HTR-8/SVneo (cell line): Measurements from ENCODE around the gene KRT71.
A peak's percentile ranks its signal among the peaks of the same experiment; 100 is the strongest.
"Not testable (repeated sequence)": the region's sequence is repeated elsewhere in the genome, so short reads cannot be mapped to it uniquely, and the experiment has no call there.

Source experiments
- DNase-seq: peaks from one replicate; pipeline ENCODE4 v3.0.0; 2011; ENCODE audit warnings: low spot score, mixed read lengths; ENCODE audit not compliant: insufficient read length
- FAIRE-seq: peaks from 2 replicates; lab custom pipeline; 2011; peaks lifted over from hg19 to GRCh38; lab: Jason Lieb, UNC

KRT71 gene

GRCh38 chr12:52552681-52553195, at the start of gene KRT71:
KRT71 (minus strand) TSS chr12:52553145; CDS start chr12:52553077, 68 bp downstream.
- DNase-seq, result no peak
- FAIRE-seq, result no peak

GRCh38 chr12:52602552-52602951, 49.6 kb upstream of the KRT71 start:
- FAIRE-seq, result no peak
- DNase-seq, result no peak

- DNase-seq (no peak), FAIRE-seq (no peak)
Measured at GRCh38 chr12:52601671-52602070, 48.7 kb upstream of the KRT71 start.

DNA sequence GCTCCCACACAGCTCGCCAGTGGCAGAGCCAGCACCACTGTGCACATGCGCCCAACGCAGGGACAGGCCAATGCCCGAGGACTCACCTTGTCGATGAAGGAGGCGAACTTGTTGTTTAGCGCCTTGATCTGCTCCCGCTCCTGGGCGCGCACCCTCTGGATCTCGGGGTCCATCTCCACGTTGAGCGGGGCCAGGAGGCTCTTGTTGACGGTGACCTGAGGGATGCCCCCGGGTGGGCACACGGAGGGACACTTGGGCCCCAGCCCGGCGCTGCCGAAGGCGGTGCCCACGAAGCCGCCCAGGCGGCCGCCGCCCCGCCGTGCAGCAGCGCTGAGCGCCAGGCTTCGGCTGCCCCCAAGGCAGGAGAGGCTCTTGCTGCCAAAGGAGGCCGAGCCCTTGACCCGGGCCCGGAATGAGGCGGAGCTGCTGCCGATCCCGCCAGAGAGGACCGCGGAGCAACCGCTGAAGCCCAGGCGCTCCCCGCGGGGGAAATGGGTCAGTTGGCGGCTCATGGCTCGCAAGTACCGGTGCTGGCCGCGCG, 48.1 kb upstream of the KRT71 start, which contains the start of gene KRT72:
KRT72 (minus strand) TSS at position 523 of the 541 bp plus-strand sequence; CDS start at position 512, 11 bp downstream.
- no peak for DNase-seq
- no peak for FAIRE-seq

- no peak for DNase-seq
- FAIRE-seq, result no peak
Measured at GRCh38 chr12:52600475-52600874, 47.5 kb upstream of the KRT71 start.

DNA sequence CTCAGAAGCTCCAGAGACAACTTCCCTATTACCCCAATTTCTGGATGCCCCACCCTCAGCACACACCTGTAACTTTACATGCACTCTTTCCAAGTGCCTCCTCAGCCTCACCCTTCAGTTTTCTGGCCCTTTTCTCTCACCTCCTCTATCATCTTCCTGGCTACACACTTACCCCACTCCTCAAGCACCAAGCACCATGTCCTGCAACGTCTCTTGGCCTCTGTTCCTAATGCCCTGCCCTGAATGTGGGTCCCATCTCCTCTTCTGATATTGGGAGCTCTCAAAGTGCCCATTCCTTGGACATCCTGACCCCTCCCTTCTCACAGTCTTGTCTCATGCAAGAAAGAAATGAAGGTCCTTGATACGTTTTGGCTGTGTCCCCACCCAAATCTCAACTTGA, 47.1 kb upstream of the KRT71 start:
- DNase-seq, result no peak
- FAIRE-seq, result no peak

GRCh38 chr12:52598966-52599365, 46.0 kb upstream of the KRT71 start:
- DNase-seq, result no peak

GRCh38 chr12:52594237-52594636, 41.3 kb upstream of the KRT71 start:
- FAIRE-seq, DNase-seq: not testable (repeated sequence)

More at GRCh38 chr12:52598966-52599365, 46.0 kb upstream of the KRT71 start:
- no peak for FAIRE-seq

- FAIRE-seq, result no peak
- DNase-seq, result no peak
Measured at GRCh38 chr12:52591521-52591920, 38.6 kb upstream of the KRT71 start.

DNA sequence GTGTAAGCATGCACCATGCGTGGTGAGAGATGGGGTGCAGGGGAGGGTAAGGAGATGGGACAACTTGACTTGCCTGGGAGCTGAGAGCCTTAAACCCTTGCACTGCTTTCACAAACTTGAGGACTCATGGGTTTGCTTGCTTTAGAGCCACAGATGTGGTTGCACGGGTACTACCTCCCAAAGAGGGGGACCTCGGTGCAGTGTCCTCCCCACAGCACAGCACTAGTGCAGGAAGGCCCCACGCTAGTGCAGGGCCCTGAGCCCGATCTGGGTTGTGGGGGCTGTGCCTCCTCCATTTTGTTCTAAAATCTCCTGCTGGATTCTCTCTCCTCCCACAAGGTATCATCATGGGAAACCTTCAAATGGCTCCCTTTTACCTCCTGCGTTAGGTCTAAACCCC, 37.1 kb upstream of the KRT71 start:
- DNase-seq (no peak), FAIRE-seq (peak; percentile 48)

GRCh38 chr12:52587563-52587962, 34.6 kb upstream of the KRT71 start:
- no peak for DNase-seq
- no peak for FAIRE-seq

DNA sequence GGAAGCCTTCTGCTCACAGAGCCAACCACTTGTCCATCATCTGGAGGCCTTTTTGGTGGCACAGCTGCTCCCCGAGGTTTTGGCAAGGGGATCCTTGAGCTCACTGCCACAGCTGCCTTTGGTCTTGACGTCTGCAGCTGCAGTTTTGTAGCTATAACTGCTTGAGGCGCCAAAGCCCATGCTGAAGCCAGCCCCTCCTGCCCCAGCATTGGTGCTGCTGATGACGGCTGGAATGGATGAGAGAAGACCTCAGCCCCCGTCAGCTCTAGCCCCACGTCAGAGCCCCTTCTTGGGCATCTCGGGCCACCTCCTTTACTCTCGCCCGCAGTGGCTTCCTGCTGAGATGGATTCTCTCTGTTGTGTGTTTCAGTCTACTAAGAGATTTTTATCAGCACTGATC, 33.0 kb upstream of the KRT71 start:
- FAIRE-seq, result no peak
- DNase-seq, result no peak

GRCh38 chr12:52585066-52585465, 32.1 kb upstream of the KRT71 start:
- FAIRE-seq, result no peak
- DNase-seq, result no peak

DNA sequence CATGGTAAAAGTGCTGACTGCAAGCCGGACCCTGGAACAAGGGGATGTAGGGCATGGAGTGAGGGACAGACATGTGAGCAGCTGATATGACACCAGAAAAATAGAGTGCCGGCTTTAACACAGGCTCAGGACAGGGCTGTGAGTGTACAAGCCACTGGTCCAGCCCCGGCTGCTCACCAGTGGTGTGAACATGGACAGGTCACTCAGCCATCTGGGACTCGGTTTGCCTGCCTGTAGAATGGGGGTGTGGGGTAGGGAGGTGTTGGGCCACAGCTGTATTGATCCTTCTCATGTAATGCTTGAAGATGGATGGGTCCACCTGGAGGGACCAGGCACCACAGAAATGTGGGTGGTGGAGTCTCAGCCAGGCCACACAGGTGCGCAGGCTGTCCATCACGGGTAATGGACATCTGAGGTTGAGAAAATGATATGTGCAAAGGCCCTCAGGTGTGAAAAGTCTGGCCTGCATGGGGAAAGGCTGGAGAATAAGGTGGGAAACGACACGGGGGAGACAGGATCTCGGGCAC, 31.3 kb upstream of the KRT71 start:
- DNase-seq (no peak), FAIRE-seq (no peak)

GRCh38 chr12:52582971-52583456, 30.1 kb upstream of the KRT71 start:
- peak; percentile 86 for DNase-seq
- peak; percentile 89 for FAIRE-seq

GRCh38 chr12:52582486-52582885, 29.5 kb upstream of the KRT71 start:
- DNase-seq, result no peak
- no peak for FAIRE-seq

GRCh38 chr12:52581481-52581880, 28.5 kb upstream of the KRT71 start:
- FAIRE-seq, result no peak
- DNase-seq, result no peak

DNA sequence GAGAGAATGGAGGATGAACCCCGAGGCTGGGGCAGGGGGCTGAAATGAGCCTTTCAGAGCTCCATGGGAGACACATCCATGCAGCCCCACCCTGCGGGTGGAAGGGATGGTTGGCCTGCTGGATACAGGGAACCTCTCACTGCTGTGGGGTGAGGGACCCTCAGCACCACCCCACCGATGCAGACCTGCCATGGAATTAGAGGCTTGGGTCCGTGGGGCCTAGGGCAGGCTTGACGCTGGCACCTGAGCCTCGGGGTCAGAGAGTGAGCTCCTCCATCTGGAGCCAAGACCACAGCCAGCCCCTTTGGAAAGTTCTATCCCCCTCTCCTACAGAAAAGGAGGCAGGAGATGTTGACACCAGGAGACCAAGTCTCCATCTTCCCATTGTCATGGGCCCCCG, 28.1 kb upstream of the KRT71 start:
- no peak for FAIRE-seq

DNA sequence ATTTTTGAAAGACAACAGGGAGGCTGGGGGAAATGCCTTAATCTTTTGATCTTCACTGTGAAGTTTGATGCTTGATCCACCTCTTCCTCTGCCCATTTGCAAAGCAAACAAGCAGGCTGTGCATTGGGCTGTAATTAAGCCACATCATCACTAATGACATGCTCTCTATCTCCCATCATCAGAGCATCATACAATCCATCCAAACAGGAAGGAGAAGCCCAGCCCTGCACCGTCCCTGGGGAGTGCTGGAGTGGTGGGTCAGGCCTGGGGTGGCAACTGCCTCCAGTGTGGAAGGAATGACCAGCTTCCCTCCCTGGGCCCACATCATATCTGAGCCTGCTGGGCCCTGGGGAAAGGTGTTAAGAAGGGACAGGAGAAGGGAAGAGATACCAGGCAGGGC, 27.6 kb upstream of the KRT71 start:
- FAIRE-seq (no peak), DNase-seq (no peak)

More for the DNA sequence above, 28.1 kb upstream of the KRT71 start:
- no peak for DNase-seq

DNA sequence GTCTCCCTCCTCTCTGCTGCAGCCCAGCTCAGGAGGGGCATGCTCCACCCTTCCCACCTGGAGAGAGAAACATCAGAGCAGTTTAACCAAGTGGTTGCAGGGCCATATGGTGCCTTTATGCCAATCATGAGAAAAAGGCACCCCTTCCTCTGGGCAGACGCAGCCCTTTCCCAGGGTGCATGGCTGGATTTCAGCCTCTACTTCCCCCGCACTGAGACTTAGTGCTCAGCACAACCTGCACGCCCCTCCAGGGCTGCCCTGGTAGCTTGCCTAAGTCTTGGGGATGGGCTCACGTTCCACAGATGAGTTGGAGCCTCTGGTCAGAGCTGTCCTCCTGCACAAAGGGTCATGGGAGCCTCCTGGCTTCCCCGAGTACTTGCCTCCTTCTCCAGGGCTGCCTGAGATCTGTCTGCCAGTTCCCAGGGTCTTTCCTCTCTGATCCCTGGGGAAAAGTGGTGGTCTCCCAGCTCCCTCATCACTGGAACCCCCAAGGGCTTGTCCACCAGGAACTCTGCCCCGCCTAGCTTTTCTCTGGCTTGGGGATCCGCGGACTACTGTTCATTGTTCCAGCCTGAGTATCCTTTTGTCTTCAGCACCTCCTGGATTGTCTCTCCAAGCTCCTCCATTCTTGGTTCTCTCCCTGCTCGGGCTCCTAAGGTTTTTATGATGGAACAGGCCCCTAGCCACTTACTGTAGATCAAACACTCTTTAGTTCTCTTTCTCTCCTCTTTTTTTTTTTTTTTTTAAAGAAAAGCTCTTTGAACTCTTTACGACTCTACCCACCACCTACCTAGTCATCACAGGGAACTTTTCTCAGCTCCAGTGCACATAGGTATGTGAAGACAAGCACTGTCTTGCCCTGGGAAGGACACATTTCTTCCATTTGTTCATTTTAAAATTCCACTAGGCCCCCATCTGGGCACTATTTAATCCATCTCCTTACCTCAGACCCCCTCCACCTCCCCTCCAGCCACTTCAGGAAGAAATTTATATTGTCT, 26.8 kb upstream of the KRT71 start:
- DNase-seq (no peak), FAIRE-seq (no peak)

GRCh38 chr12:52578469-52578868, 25.5 kb upstream of the KRT71 start:
- DNase-seq, result no peak
- FAIRE-seq, result no peak
